ENCODE results near the gene OR4K1.

- TF ChIP-seq REST (IDR thresholded peaks at IDR 0.05; ENCODE audit: insufficient read depth in 1 of 2, low read depth in 2 of 2, low read length in 2 of 2) = no peak
- TF ChIP-seq POLR2AphosphoS5 (IDR thresholded peaks at IDR 0.05; ENCODE audit: low read depth, low read length) = no peak
- TF ChIP-seq SIN3A (IDR thresholded peaks at IDR 0.05; ENCODE audit: borderline replicate concordance, insufficient read depth, low read length) = no peak
- no peak for TF ChIP-seq TAF1 (IDR thresholded peaks at IDR 0.05; ENCODE audit: borderline replicate concordance, insufficient read depth, low read length)
- no peak for TF ChIP-seq FOXP2 (optimal IDR thresholded peaks at IDR 0.05; ENCODE audit: borderline replicate concordance, extremely low read depth, extremely low read length, insufficient read depth)
Observed at GRCh38 chr14:19975291-19975690, 44.6 kb downstream of the OR4K1 start, which contains the start of gene OR4K15.
